Fibroblast of villous mesenchyme (primary cell): ENCODE data around the gene JAGN1. TPM values are rescaled to one million over a fixed set of nuclear protein-coding genes. Genes with fewer than 3 reads are reported as not detected.
"Not testable (repeated sequence)": the region's sequence is repeated elsewhere in the genome, so short reads cannot be mapped to it uniquely, and the experiment has no call there.

ENCODE experiments used
- DNase-seq: peaks from one replicate; pipeline ENCODE4 v3.0.0-alpha.2; 2010; ENCODE audit warnings: low read depth
- H3K4me3 ChIP-seq: 2 replicates; pipeline ENCODE4 v1.5.1; 2011; ENCODE audit warnings: low read depth, mild to moderate bottlenecking, low read length
- small RNA-seq: library from RNA; depleted of rRNA; stranded (forward); fragments of <200 nt; gene quantifications from one replicate; pipeline ENCODE3, GENCODE V24; 2012
- total RNA-seq: library from RNA; depleted of rRNA; stranded (reverse); fragments of >200 nt; gene quantifications from 2 replicates; pipeline ENCODE4 v1.2.3, GENCODE V29; 2012
- TF ChIP-seq, protein P1 (sequence below): IDR thresholded peaks from 2 replicates; pipeline ENCODE4 v1.5.1; 2012; ENCODE audit warnings: low read depth, mild to moderate bottlenecking, low read length; ENCODE audit not compliant: insufficient read depth

The JAGN1 gene
- total RNA-seq, 1 donor, result 24.2 TPM

- TF ChIP-seq, protein P1, sequence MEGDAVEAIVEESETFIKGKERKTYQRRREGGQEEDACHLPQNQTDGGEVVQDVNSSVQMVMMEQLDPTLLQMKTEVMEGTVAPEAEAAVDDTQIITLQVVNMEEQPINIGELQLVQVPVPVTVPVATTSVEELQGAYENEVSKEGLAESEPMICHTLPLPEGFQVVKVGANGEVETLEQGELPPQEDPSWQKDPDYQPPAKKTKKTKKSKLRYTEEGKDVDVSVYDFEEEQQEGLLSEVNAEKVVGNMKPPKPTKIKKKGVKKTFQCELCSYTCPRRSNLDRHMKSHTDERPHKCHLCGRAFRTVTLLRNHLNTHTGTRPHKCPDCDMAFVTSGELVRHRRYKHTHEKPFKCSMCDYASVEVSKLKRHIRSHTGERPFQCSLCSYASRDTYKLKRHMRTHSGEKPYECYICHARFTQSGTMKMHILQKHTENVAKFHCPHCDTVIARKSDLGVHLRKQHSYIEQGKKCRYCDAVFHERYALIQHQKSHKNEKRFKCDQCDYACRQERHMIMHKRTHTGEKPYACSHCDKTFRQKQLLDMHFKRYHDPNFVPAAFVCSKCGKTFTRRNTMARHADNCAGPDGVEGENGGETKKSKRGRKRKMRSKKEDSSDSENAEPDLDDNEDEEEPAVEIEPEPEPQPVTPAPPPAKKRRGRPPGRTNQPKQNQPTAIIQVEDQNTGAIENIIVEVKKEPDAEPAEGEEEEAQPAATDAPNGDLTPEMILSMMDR, result no peak
- DNase-seq, result no peak
These were observed 48.6 kb downstream of the JAGN1 start for GRCh38 chr3:9938966-9939365.

DNA sequence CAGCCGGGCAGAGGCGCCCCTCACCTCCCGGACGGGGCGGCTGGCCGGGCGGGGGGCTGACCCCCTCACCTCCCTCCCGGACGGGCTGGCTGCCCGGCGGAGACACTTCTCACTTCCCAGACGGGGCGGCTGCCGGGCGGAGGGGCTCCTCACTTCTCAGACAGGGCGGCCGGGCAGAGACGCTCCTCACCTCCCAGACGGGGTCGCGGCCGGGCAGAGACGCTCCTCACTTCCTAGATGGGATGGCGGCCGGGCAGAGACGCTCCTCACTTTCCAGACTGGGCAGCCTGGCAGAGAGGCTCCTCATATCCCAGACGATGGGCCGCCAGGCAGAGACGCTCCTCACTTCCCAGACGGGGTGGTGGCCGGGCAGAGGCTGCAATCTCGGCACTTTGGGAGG lies 49.5 kb downstream of the JAGN1 start:
- not testable (repeated sequence) for H3K4me3 ChIP-seq, DNase-seq

More at GRCh38 chr3:9938966-9939365, 48.6 kb downstream of the JAGN1 start:
- H3K4me3 ChIP-seq, result no peak overlapping the region

DNA sequence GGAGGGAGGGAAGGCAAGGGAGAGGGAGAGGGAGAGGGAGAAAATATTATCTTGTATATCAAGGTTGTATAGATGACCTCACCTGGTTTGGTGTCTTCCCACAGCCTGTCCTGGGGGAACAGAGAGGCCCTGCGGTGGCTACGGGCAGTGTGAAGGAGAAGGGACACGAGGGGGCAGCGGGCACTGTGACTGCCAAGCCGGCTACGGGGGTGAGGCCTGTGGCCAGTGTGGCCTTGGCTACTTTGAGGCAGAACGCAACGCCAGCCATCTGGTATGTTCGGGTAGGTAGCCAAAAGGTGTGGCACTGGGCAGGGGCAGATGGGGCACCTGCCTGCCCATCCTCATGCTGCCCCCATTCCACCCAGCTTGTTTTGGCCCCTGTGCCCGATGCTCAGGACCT lies 50.3 kb downstream of the JAGN1 start:
- no peak overlapping the region for H3K4me3 ChIP-seq
- TF ChIP-seq, protein P1, result no peak
- no peak for DNase-seq

DNA sequence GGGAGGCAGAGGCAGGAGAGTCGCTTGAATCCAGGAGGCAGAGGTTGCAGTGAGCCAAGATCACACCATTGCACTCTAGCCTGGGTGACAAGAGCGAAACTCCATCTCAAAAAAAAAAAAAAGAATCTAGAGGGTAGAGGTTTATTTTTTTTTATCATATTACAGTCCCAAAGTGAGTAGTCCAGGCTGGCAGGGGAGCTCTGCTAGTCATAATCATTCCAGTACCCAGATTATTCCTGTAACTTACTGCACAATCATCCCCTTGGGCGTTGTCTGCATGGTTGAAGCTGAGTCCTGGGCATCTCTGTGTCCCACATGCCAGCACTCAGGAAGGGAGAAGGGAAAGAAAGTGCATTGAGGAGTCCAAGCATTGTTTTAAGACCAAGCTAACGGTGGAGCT lies 51.8 kb downstream of the JAGN1 start:
- H3K4me3 ChIP-seq, result no peak overlapping the region
- TF ChIP-seq, protein P1, result no peak
- DNase-seq, result no peak

GRCh38 chr3:9942934-9943690 lies 52.7 kb downstream of the JAGN1 start:
- no peak overlapping the region for H3K4me3 ChIP-seq
- TF ChIP-seq, protein P1, result no peak
- no peak for DNase-seq

Small RNA genes lying within 50 kb of the gene (small RNA-seq; reads per million reads assigned to genes)
- gene RNU6-882P, result not detected

Other genes starting within 250 kb of the JAGN1 start
- 32.4 and 39.9 TPM in 2 replicates for gene MTMR14, start 241.1 kb upstream of the JAGN1 start, total RNA-seq
- gene CPNE9, start 186.8 kb upstream of the JAGN1 start, total RNA-seq, result not detected in 2 replicates
- gene BRPF1, start 158.9 kb upstream of the JAGN1 start, total RNA-seq, result 15.5 and 17.3 TPM in 2 replicates
- gene OGG1, start 140.7 kb upstream of the JAGN1 start, total RNA-seq, result 19.0 and 32.2 TPM in 2 replicates
- gene CAMK1, start 120.7 kb upstream of the JAGN1 start, total RNA-seq, result 27.6 and 30.0 TPM in 2 replicates
- gene TADA3, start 98.1 kb upstream of the JAGN1 start, total RNA-seq, result 92.4 and 109 TPM in 2 replicates
- 216 and 304 TPM in 2 replicates for gene ARPC4, start 97.5 kb upstream of the JAGN1 start, total RNA-seq
- gene TTLL3, start 80.3 kb upstream of the JAGN1 start, total RNA-seq, result 19.0 and 21.6 TPM in 2 replicates
- 28.3 and 31.1 TPM in 2 replicates for gene RPUSD3, start 46.6 kb upstream of the JAGN1 start, total RNA-seq
- not detected in 2 replicates for gene CIDEC, start 10.4 kb upstream of the JAGN1 start, total RNA-seq
- 0.43 and 0.64 TPM in 2 replicates for gene IL17RE, start 12.2 kb downstream of the JAGN1 start, total RNA-seq
- 32.8 and 42.8 TPM in 2 replicates for gene IL17RC, start 26.5 kb downstream of the JAGN1 start, total RNA-seq
- gene CRELD1, start 43.2 kb downstream of the JAGN1 start, total RNA-seq, result 13.2 and 16.0 TPM in 2 replicates
- 3.2 and 3.5 TPM in 2 replicates for gene PRRT3, start 61.8 kb downstream of the JAGN1 start, total RNA-seq
- gene EMC3, start 96.2 kb downstream of the JAGN1 start, total RNA-seq, result 35.4 and 52.7 TPM in 2 replicates
- 15.5 and 23.3 TPM in 2 replicates for gene FANCD2, start 135.8 kb downstream of the JAGN1 start, total RNA-seq
- not detected in 2 replicates for gene FANCD2OS, start 217.6 kb downstream of the JAGN1 start, total RNA-seq
- 77.0 and 126 TPM in 2 replicates for gene BRK1, start 225.1 kb downstream of the JAGN1 start, total RNA-seq